IMR-90 (cell line): Measurements from ENCODE around the gene YLPM1.

Experiments used
- CEBPB ChIP-seq: IDR thresholded peaks from 2 replicates; pipeline ENCODE4 v1.6.1; 2012; ENCODE audit warnings: low read depth, low read length, improper control_type of control experiment
- FOS ChIP-seq: fragments of 150-350 bp; IDR thresholded peaks from 2 replicates; pipeline ENCODE4 v1.6.1; 2016; ENCODE audit warnings: low read depth, low read length
- MAZ ChIP-seq: IDR thresholded peaks from 2 replicates; pipeline ENCODE4 v1.6.1; 2012; ENCODE audit warnings: low read depth, mild to moderate bottlenecking, low read length, improper control_type of control experiment, moderate library complexity, borderline replicate concordance
- MXI1 ChIP-seq: IDR thresholded peaks from 2 replicates; pipeline ENCODE4 v1.6.1; 2012; ENCODE audit warnings: low read depth, mild to moderate bottlenecking, low read length, moderate library complexity, borderline replicate concordance
- NFE2L2 ChIP-seq: fragments of 150-350 bp; IDR thresholded peaks from 2 replicates; pipeline ENCODE4 v1.6.1; 2016; ENCODE audit warnings: low read depth, mild to moderate bottlenecking, low read length
- POLR2A ChIP-seq: IDR thresholded peaks from 2 replicates; pipeline ENCODE4 v1.6.1; 2012; ENCODE audit warnings: mild to moderate bottlenecking, low read depth, low read length
- RAD21 ChIP-seq: IDR thresholded peaks from 2 replicates; pipeline ENCODE4 v1.6.1; 2012; ENCODE audit warnings: low read length, improper control_type of control experiment
- RCOR1 ChIP-seq: IDR thresholded peaks from 2 replicates; pipeline ENCODE4 v1.6.1; 2012; ENCODE audit warnings: mild to moderate bottlenecking, low read length, improper control_type of control experiment; ENCODE audit not compliant: insufficient replicate concordance
- RFX5 ChIP-seq: IDR thresholded peaks from 2 replicates; pipeline ENCODE4 v1.8.0; 2012; ENCODE audit warnings: low read depth, mild to moderate bottlenecking, low read length, moderate library complexity
- SMC3 ChIP-seq: fragments of 150-350 bp; IDR thresholded peaks from 2 replicates; pipeline ENCODE4 v1.6.1; 2016; ENCODE audit warnings: low read depth, mild to moderate bottlenecking, antibody characterized with exemption, low read length, moderate library complexity
- TF ChIP-seq, protein P1 (sequence below): conservative IDR thresholded peaks from 2 replicates; pipeline ENCODE4 v1.5.1; 2012; ENCODE audit warnings: mild to moderate bottlenecking, low read depth, low read length, improper control_type of control experiment
- TF ChIP-seq, protein P2 (sequence below): fragments of 150-350 bp; IDR thresholded peaks from 2 replicates; pipeline ENCODE4 v1.6.1; 2017; ENCODE audit warnings: mild to moderate bottlenecking, antibody characterized with exemption, low read length, low read depth

DNA sequence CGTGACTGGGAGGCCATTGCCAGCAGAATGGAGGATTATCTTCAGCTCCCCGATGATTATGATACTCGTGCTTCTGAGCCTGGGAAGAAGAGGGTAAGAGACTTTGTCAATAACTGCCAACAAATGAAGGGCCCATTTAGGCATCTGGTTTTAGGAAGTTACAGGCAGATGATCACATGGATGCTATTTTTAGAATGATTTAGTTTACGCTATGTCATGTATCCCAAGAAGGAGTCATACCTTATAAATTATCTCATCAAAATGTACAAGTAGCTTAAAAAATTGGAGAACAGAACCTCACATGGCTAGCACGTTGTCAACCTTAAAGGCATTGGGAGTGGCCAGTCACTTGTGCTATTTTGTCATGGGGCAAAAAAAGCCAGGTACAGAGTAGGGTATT lies 66.1 kb downstream of the YLPM1 start:
- TF ChIP-seq, protein P1, sequence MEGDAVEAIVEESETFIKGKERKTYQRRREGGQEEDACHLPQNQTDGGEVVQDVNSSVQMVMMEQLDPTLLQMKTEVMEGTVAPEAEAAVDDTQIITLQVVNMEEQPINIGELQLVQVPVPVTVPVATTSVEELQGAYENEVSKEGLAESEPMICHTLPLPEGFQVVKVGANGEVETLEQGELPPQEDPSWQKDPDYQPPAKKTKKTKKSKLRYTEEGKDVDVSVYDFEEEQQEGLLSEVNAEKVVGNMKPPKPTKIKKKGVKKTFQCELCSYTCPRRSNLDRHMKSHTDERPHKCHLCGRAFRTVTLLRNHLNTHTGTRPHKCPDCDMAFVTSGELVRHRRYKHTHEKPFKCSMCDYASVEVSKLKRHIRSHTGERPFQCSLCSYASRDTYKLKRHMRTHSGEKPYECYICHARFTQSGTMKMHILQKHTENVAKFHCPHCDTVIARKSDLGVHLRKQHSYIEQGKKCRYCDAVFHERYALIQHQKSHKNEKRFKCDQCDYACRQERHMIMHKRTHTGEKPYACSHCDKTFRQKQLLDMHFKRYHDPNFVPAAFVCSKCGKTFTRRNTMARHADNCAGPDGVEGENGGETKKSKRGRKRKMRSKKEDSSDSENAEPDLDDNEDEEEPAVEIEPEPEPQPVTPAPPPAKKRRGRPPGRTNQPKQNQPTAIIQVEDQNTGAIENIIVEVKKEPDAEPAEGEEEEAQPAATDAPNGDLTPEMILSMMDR, result no peak
- no peak for TF ChIP-seq RCOR1
- no peak for TF ChIP-seq POLR2A
- no peak for TF ChIP-seq CEBPB
- no peak for TF ChIP-seq SMC3
- no peak for TF ChIP-seq FOS
- TF ChIP-seq RFX5, result no peak
- no peak for TF ChIP-seq MAZ
- no peak for TF ChIP-seq NFE2L2
- TF ChIP-seq, protein P2, sequence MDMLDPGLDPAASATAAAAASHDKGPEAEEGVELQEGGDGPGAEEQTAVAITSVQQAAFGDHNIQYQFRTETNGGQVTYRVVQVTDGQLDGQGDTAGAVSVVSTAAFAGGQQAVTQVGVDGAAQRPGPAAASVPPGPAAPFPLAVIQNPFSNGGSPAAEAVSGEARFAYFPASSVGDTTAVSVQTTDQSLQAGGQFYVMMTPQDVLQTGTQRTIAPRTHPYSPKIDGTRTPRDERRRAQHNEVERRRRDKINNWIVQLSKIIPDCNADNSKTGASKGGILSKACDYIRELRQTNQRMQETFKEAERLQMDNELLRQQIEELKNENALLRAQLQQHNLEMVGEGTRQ, result no peak
- no peak for TF ChIP-seq MXI1
- TF ChIP-seq RAD21, result no peak
